Activated B cell treated with CpG ODN at 0.5 μM for 24 hours (primary cell): ENCODE data around the gene SIT1. TPM values are rescaled to one million over a fixed set of nuclear protein-coding genes. Genes with fewer than 3 reads are reported as not detected.

Experiments
- ATAC-seq: fragments of 200-7000 bp; cut with Tn5 transposase; one replicate; pipeline ENCODE4 v1.10.0; 2021; ENCODE audit warnings: low read depth, mild to moderate bottlenecking, moderate library complexity
- CTCF ChIA-PET: fragments of 350-600 bp; sonication (Branson Sonifier 250); formaldehyde crosslinking; loops from one replicate; lab custom pipeline; 2021; ENCODE audit warnings: antibody characterized with exemption; lab: Charles Lee
- POLR2A ChIA-PET: fragments of 350-600 bp; sonication (Branson Sonifier 250); formaldehyde crosslinking; loops from one replicate; lab custom pipeline; 2021; ENCODE audit warnings: antibody characterized with exemption; lab: Charles Lee
- DNase-seq: peaks from one replicate; pipeline ENCODE4 v3.0.0; 2022
- H3K27ac Mint-ChIP-seq: one replicate; pipeline ENCODE4 v1.8.0; 2020; ENCODE audit warnings: mixed read lengths
- H3K27me3 Mint-ChIP-seq: one replicate; pipeline ENCODE4 v1.8.0; 2021; ENCODE audit warnings: mixed read lengths
- H3K36me3 Mint-ChIP-seq: one replicate; pipeline ENCODE4 v1.8.0; 2021; ENCODE audit warnings: low read depth, mixed read lengths
- H3K4me1 Mint-ChIP-seq: one replicate; pipeline ENCODE4 v1.8.0; 2021; ENCODE audit warnings: mixed read lengths
- H3K4me3 Mint-ChIP-seq: one replicate; pipeline ENCODE4 v1.8.0; 2020; ENCODE audit warnings: mild to moderate bottlenecking, mixed read lengths
- H3K9me3 Mint-ChIP-seq: one replicate; pipeline ENCODE4 v1.8.0; 2020; ENCODE audit warnings: mixed read lengths
- CTCF ChIP-seq: fragments of 200-600 bp; IDR thresholded peaks from one replicate; pipeline ENCODE4 v1.8.0; 2022; ENCODE audit warnings: antibody characterized with exemption, mild to moderate bottlenecking
- intact Hi-C: fragments of 100-400 bp; cut with micrococcal nuclease; formaldehyde crosslinking; loops from one replicate; pipeline ENCODE4 v1.15.1; 2024
- total RNA-seq: library from RNA; stranded (reverse); gene quantifications from 2 replicates; pipeline ENCODE4 v1.2.3, GENCODE V29; 2022

Gene SIT1
- total RNA-seq, 1 donor from 2014 or later, result 27.5 TPM

DNA sequence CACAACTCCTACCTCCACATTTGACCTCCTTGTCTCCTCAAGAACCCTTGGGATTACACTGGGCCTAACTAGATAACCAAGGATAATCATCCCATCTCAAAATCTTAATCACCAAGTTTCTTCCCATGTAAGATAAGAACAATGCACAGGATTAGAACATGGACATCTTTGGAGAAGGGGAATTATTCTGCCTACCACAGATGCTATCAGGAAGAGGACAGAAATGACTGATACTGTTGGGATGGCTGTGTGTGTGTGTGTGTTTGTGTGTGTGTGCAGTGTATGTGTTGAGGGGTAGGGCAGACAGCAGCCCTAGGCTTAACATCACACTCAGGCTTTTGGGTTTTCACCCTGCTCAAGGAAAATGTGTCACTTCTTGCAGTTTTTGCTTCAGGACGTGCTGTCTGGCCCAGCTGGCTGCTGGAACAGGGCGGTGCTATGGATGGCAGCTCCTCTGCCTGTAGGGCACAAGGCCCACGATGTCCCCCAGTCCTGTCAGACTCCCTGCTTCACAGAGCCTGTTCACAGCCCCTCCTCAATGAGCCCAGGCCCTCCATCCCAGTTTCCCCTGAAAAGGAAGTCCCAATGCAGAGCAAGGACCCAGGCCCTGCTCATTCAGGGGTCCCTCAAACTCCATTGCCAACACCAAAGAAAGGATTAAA, 30.7 kb upstream of the SIT1 start:
- ChIA-PET CTCF (interaction anchor here (0.5 to 5.9 kb wide), 4 partner anchors 12 to 78 kb away, joined by 3 to 30 read pairs (median 3); no protein-coding TSS in a partner anchor), POLR2A (interaction anchor here (1.2 kb wide), 1 partner anchor 73 kb away, joined by 5 read pairs; no protein-coding TSS in a partner anchor)
- intact Hi-C loops, result loop anchor here (2.0 to 5.0 kb wide), 2 partner anchors 23 to 36 kb away; partner anchors contain the start of genes CCDC107 and RMRP
- Mint-ChIP-seq H3K4me3 (no peak overlapping the region), H3K9me3 (no peaks in the 10 kb centered on the region), H3K27ac (no peak overlapping the region), H3K36me3 (no peaks in the 10 kb centered on the region), H3K4me1 (peaks cover 22% of the 10 kb centered on the region), H3K27me3 (peaks cover 3% of the 10 kb centered on the region)
- DNase-seq, result no peak
- ATAC-seq, result no peak
- TF ChIP-seq CTCF, result no peak

GRCh38 chr9:35680331-35681105, 29.8 kb upstream of the SIT1 start:
- Mint-ChIP-seq H3K9me3 (no peaks in the 10 kb centered on the region), H3K36me3 (no peaks in the 10 kb centered on the region), H3K27ac (peak overlapping the region; percentile 46), H3K27me3 (peaks cover 5% of the 10 kb centered on the region), H3K4me3 (peak overlapping the region; percentile 33), H3K4me1 (peaks cover 28% of the 10 kb centered on the region)
- DNase-seq (no peak), ATAC-seq (peak; percentile 66)
- TF ChIP-seq CTCF, result no peak
- ChIA-PET CTCF (interaction anchor here (0.5 to 5.9 kb wide), 6 partner anchors 11 to 77 kb away, joined by 3 to 30 read pairs (median 3); partner anchors contain the start of genes CCDC107 and RMRP), POLR2A (interaction anchor here (0.6 to 1.2 kb wide), 5 partner anchors 23 to 102 kb away, joined by 3 to 5 read pairs (median 3); partner anchors contain the start of genes CCDC107, CREB3 and RMRP)
- intact Hi-C loops, result loop anchor here (2.0 to 5.0 kb wide), 2 partner anchors 22 to 37 kb away; partner anchors contain the start of genes CCDC107 and RMRP

- ChIA-PET POLR2A (interaction anchor here (0.6 to 1.2 kb wide), 4 partner anchors 22 to 103 kb away, joined by 3 to 5 read pairs (median 3); partner anchors contain the start of genes CCDC107, CREB3 and RMRP), CTCF (interaction anchor here (1.1 to 5.9 kb wide), 4 partner anchors 16 to 76 kb away, joined by 3 to 30 read pairs (median 5); partner anchors contain the start of genes CCDC107 and RMRP)
- H3K36me3 Mint-ChIP-seq, result no peaks in the 10 kb centered on the region
- no peak overlapping the region for H3K4me3 Mint-ChIP-seq
- ATAC-seq (no peak), DNase-seq (no peak)
- no peak overlapping the region for H3K27ac Mint-ChIP-seq
- H3K9me3 Mint-ChIP-seq, result no peaks in the 10 kb centered on the region
- H3K27me3 Mint-ChIP-seq, result peaks cover 5% of the 10 kb centered on the region
- intact Hi-C loops, result loop anchor here (2.0 to 5.0 kb wide), 2 partner anchors 21 to 37 kb away; partner anchors contain the start of genes CCDC107 and RMRP
- H3K4me1 Mint-ChIP-seq, result peaks cover 31% of the 10 kb centered on the region
- no peak for TF ChIP-seq CTCF
Measured at GRCh38 chr9:35679766-35680330, 29.1 kb upstream of the SIT1 start.

DNA sequence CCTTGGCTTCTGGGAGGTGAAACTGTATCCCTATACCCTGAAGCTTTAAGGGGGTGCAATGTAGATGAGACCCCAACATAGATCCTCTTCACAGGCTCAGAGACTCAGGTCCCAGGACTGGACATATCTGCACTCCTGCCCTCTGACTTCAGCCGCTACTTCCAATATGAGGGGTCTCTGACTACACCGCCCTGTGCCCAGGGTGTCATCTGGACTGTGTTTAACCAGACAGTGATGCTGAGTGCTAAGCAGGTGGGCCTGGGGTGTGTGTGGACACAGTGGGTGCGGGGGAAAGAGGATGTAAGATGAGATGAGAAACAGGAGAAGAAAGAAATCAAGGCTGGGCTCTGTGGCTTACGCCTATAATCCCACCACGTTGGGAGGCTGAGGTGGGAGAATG, 28.4 kb upstream of the SIT1 start:
- ATAC-seq, result no peak
- no peaks in the 10 kb centered on the region for H3K9me3 Mint-ChIP-seq
- no peak overlapping the region for H3K27ac Mint-ChIP-seq
- intact Hi-C loops, result no loop called here
- no peaks in the 10 kb centered on the region for H3K36me3 Mint-ChIP-seq
- peaks cover 8% of the 10 kb centered on the region for H3K27me3 Mint-ChIP-seq
- DNase-seq, result no peak
- POLR2A ChIA-PET, result interaction anchor here (0.6 to 1.2 kb wide), 3 partner anchors 9 to 26 kb away, joined by 3 to 8 read pairs (median 5); partner anchors contain the start of genes CCDC107 and RMRP
- peaks cover 37% of the 10 kb centered on the region for H3K4me1 Mint-ChIP-seq
- no peak overlapping the region for H3K4me3 Mint-ChIP-seq
- CTCF ChIA-PET, result interaction anchor here (1.5 kb wide), 1 partner anchor 32 kb away, joined by 3 read pairs; no protein-coding TSS in a partner anchor
- no peak for TF ChIP-seq CTCF
